H1 (cell line): ENCODE measurements around the gene FSD1L. TPM values are rescaled to one million over a fixed set of nuclear protein-coding genes. Genes with fewer than 3 reads are reported as not detected.
A peak's percentile ranks its signal among the peaks of the same experiment; 100 is the strongest.

Experiments used
- CTCF ChIA-PET: fragments of 300-600 bp; sonication (Branson Sonifier 250); formaldehyde crosslinking; loops from one replicate; lab custom pipeline; 2021; ENCODE audit not compliant: partially characterized antibody; lab: Charles Lee
- POLR2A ChIA-PET: fragments of 300-600 bp; sonication (Branson Sonifier 250); formaldehyde crosslinking; loops from one replicate; lab custom pipeline; 2021; ENCODE audit warnings: inconsistent platforms; ENCODE audit not compliant: partially characterized antibody; lab: Charles Lee
- DNase-seq, 2 experiments: peaks; one replicate each; pipeline versions ENCODE4 v3.0.0 to v3.0.0-alpha.2; 2010 to 2022; ENCODE audit warnings: low spot score in 2 of 2, low read depth in 1 of 2, mixed read lengths in 1 of 2
- FAIRE-seq: peaks from 2 replicates; lab custom pipeline; 2011; peaks lifted over from hg19 to GRCh38; lab: Jason Lieb, UNC
- H2AFZ ChIP-seq: 2 replicates; pipeline ENCODE4 v1.8.1; 2012; ENCODE audit warnings: low read length, inconsistent platforms
- H2AK5ac ChIP-seq: 2 replicates; pipeline ENCODE4 v1.6.1; 2013; ENCODE audit warnings: low read depth, low read length
- H2BK120ac ChIP-seq: replicated peaks from 2 replicates; pipeline ENCODE3; 2013; ENCODE audit warnings: low read depth, low read length, inconsistent platforms
- H2BK12ac ChIP-seq: 2 replicates; pipeline ENCODE4 v1.6.1; 2013; ENCODE audit warnings: low read depth, low read length
- H2BK15ac ChIP-seq: 2 replicates; pipeline ENCODE4 v1.6.1; 2013; ENCODE audit warnings: low read length
- H2BK20ac ChIP-seq: 2 replicates; pipeline ENCODE4 v1.6.1; 2013; ENCODE audit warnings: low read length
- H2BK5ac ChIP-seq: 2 replicates; pipeline ENCODE4 v1.6.1; 2013; ENCODE audit warnings: low read depth, low read length
- H3K14ac ChIP-seq: 2 replicates; pipeline ENCODE4 v1.6.1; 2013; ENCODE audit warnings: inconsistent platforms; ENCODE audit not compliant: insufficient read length
- H3K18ac ChIP-seq: 2 replicates; pipeline ENCODE4 v1.6.1; 2013; ENCODE audit warnings: low read length; ENCODE audit errors: extremely low read depth
- H3K23ac ChIP-seq: 2 replicates; pipeline ENCODE4 v1.6.1; 2013; ENCODE audit warnings: inconsistent platforms; ENCODE audit not compliant: insufficient read length
- H3K23me2 ChIP-seq: 2 replicates; pipeline ENCODE4 v1.6.1; 2013; ENCODE audit warnings: low read depth, low read length
- H3K27ac ChIP-seq: 2 replicates; pipeline ENCODE4 v1.6.1; 2011; ENCODE audit warnings: low read depth, low read length, inconsistent platforms
- H3K27me3 ChIP-seq, 4 experiments: replicated peaks in 1 of 4; 1 replicate in 1 of 4; 2 replicates in 3 of 4; pipeline versions ENCODE4 v1.6.1 to v1.8.1; 2011 to 2013; ENCODE audit warnings: low read length in 3 of 4, mild to moderate bottlenecking in 3 of 4, inconsistent platforms in 2 of 4, mixed read lengths in 2 of 4, moderate library complexity in 1 of 4; ENCODE audit not compliant: control insufficient read depth in 3 of 4, insufficient read depth in 3 of 4; ENCODE audit errors: extremely low read depth in 1 of 4
- H3K36me3 ChIP-seq, 4 experiments: 2 replicates each; pipeline versions ENCODE4 v1.6.1 to v1.8.1; 2011 to 2013; ENCODE audit warnings: mild to moderate bottlenecking in 4 of 4, low read length in 3 of 4, moderate library complexity in 2 of 4, control low read depth in 1 of 4, inconsistent platforms in 1 of 4; ENCODE audit not compliant: insufficient read depth in 4 of 4, control insufficient read depth in 2 of 4
- H3K4ac ChIP-seq: replicated peaks from 2 replicates; pipeline ENCODE3; 2013; ENCODE audit warnings: low read length, low read depth, mixed read lengths, inconsistent platforms; ENCODE audit not compliant: insufficient read length
- H3K4me1 ChIP-seq, 4 experiments: replicated peaks in 1 of 4; 1 replicate in 1 of 4; 2 replicates in 3 of 4; pipeline versions ENCODE4 v1.6.1 to v1.8.1; 2011 to 2013; ENCODE audit warnings: low read length in 3 of 4, inconsistent platforms in 2 of 4, mixed read lengths in 1 of 4; ENCODE audit not compliant: insufficient read depth in 4 of 4, control insufficient read depth in 3 of 4
- H3K4me2 ChIP-seq, 2 experiments: 2 replicates each; pipeline versions ENCODE4 v1.6.1 to v1.8.1; 2011 to 2013; ENCODE audit warnings: low read depth in 2 of 2, low read length in 2 of 2, control low read depth in 1 of 2, inconsistent platforms in 1 of 2, mild to moderate bottlenecking in 1 of 2; ENCODE audit not compliant: insufficient read depth in 1 of 2
- H3K4me3 ChIP-seq, 4 experiments: fragments of 200-600, 300-600 bp in 1 of 4; sonication (generic), shearing (Covaris generic), sonication (Bioruptor Twin) in 1 of 4; 2 replicates each; pipeline versions ENCODE4 v1.5.1 to v1.8.1; 2011 to 2016; ENCODE audit warnings: low read length in 4 of 4, low read depth in 3 of 4, control low read depth in 2 of 4, inconsistent platforms in 2 of 4, mild to moderate bottlenecking in 2 of 4, mixed read lengths in 1 of 4, moderate library complexity in 1 of 4; ENCODE audit not compliant: insufficient read depth in 2 of 4; ENCODE audit errors: extremely low read depth in 1 of 4
- H3K56ac ChIP-seq: replicated peaks from 2 replicates; pipeline ENCODE3; 2013; ENCODE audit warnings: low read depth, mild to moderate bottlenecking, mixed read lengths, low read length, inconsistent platforms; ENCODE audit not compliant: insufficient read length
- H3K79me1 ChIP-seq: 2 replicates; pipeline ENCODE4 v1.6.1; 2013; ENCODE audit warnings: low read depth, low read length, control low read depth
- H3K79me2 ChIP-seq, 2 experiments: 2 replicates each; pipeline versions ENCODE4 v1.6.1 to v1.8.1; 2012 to 2013; ENCODE audit warnings: low read length in 2 of 2, mild to moderate bottlenecking in 2 of 2, inconsistent platforms in 1 of 2; ENCODE audit not compliant: insufficient read depth in 2 of 2, control insufficient read depth in 1 of 2
- H3K9ac ChIP-seq, 4 experiments: replicated peaks in 1 of 4; 1 replicate in 1 of 4; 2 replicates in 3 of 4; pipeline versions ENCODE4 v1.6.1 to v1.8.1; 2011 to 2013; ENCODE audit warnings: low read depth in 3 of 4, low read length in 3 of 4, control low read depth in 2 of 4, mild to moderate bottlenecking in 2 of 4, moderate library complexity in 2 of 4, inconsistent platforms in 1 of 4; ENCODE audit errors: extremely low read depth in 1 of 4
- H3K9me3 ChIP-seq, 2 experiments: 2 replicates each; pipeline versions ENCODE4 v1.6.1 to v1.8.1; 2012 to 2013; ENCODE audit warnings: mild to moderate bottlenecking in 2 of 2, moderate library complexity in 2 of 2, control low read depth in 1 of 2, inconsistent platforms in 1 of 2, low read depth in 1 of 2, low read length in 1 of 2, mixed read lengths in 1 of 2; ENCODE audit not compliant: insufficient read depth in 2 of 2
- H4K20me1 ChIP-seq, 2 experiments: replicated peaks in 1 of 2; 2 replicates each; pipeline versions ENCODE3 to v1.8.1; 2011 to 2013; ENCODE audit warnings: inconsistent platforms in 2 of 2, low read length in 2 of 2, mild to moderate bottlenecking in 1 of 2; ENCODE audit not compliant: insufficient read depth in 2 of 2, control insufficient read depth in 1 of 2
- H4K5ac ChIP-seq: 2 replicates; pipeline ENCODE4 v1.6.1; 2013; ENCODE audit warnings: low read length, low read depth, mixed read lengths, inconsistent platforms; ENCODE audit not compliant: insufficient read length
- H4K8ac ChIP-seq: 2 replicates; pipeline ENCODE4 v1.8.0; 2013; ENCODE audit warnings: mild to moderate bottlenecking, moderate library complexity, low read length, inconsistent platforms; ENCODE audit not compliant: insufficient read depth; ENCODE audit errors: extremely low read depth
- H4K91ac ChIP-seq: replicated peaks from 2 replicates; pipeline ENCODE3; 2013; ENCODE audit warnings: low read length, mixed read lengths, inconsistent platforms; ENCODE audit not compliant: insufficient read length
- BACH1 ChIP-seq: IDR thresholded peaks from 2 replicates; pipeline ENCODE4 v1.6.1; 2012; ENCODE audit warnings: low read length, improper control_type of control experiment
- CBX5 ChIP-seq: fragments of 300-800, 300-1000 bp; sonication (generic); IDR thresholded peaks from 2 replicates; pipeline ENCODE4 v1.7.1; 2016; ENCODE audit warnings: antibody characterized with exemption, low read length, low read depth
- JUN ChIP-seq: IDR thresholded peaks from 2 replicates; pipeline ENCODE4 v1.6.1; 2011; ENCODE audit warnings: low read depth, mild to moderate bottlenecking, improper control_type of control experiment, low read length
- MAFK ChIP-seq: IDR thresholded peaks from 2 replicates; pipeline ENCODE4 v1.6.1; 2012; ENCODE audit warnings: low read depth, mild to moderate bottlenecking, improper control_type of control experiment, low read length
- MAX ChIP-seq: IDR thresholded peaks from 2 replicates; pipeline ENCODE4 v1.6.1; 2012; ENCODE audit warnings: inconsistent platforms
- POLR2A ChIP-seq, 2 experiments: IDR thresholded peaks; 1 replicate in 1 of 2; 2 replicates in 1 of 2; pipeline ENCODE4 v1.6.1; 2011; ENCODE audit warnings: low read depth in 2 of 2, low read length in 2 of 2, mild to moderate bottlenecking in 2 of 2; ENCODE audit errors: control extremely low read depth in 1 of 2
- SIN3A ChIP-seq, 2 experiments: IDR thresholded peaks in 1 of 2; conservative IDR thresholded peaks in 1 of 2; 2 replicates each; pipeline ENCODE4 v1.6.1; 2011 to 2012; ENCODE audit warnings: low read length in 2 of 2, improper control_type of control experiment in 1 of 2, low read depth in 1 of 2, mild to moderate bottlenecking in 1 of 2
- SP4 ChIP-seq: IDR thresholded peaks from 2 replicates; pipeline ENCODE4 v1.6.1; 2012; ENCODE audit warnings: low read length, inconsistent platforms
- TAF1 ChIP-seq: IDR thresholded peaks from 2 replicates; pipeline ENCODE4 v1.6.1; 2011; ENCODE audit warnings: mild to moderate bottlenecking, low read depth, low read length
- TBP ChIP-seq: IDR thresholded peaks from 2 replicates; pipeline ENCODE4 v1.6.1; 2011; ENCODE audit warnings: low read depth, low read length, improper control_type of control experiment
- TCF12 ChIP-seq: IDR thresholded peaks from 2 replicates; pipeline ENCODE4 v1.6.1; 2011; ENCODE audit warnings: low read depth, mild to moderate bottlenecking, low read length
- TEAD4 ChIP-seq: IDR thresholded peaks from 2 replicates; pipeline ENCODE4 v1.6.1; 2012; ENCODE audit warnings: low read depth, low read length, inconsistent platforms, mixed read lengths
- YY1 ChIP-seq: IDR thresholded peaks from 2 replicates; pipeline ENCODE4 v1.6.1; 2011; ENCODE audit warnings: low read depth, mild to moderate bottlenecking, low read length
- polyA plus RNA-seq, 7 experiments: library from polyadenylated mRNA; depleted of rRNA in 3 of 7; stranded (reverse) in 5 of 7; unstranded in 2 of 7; fragments of >200 nt in 5 of 7; fragments of 200-250 nt in 2 of 7; gene quantifications; 1 replicate in 5 of 7; 2 replicates in 1 of 7; 4 replicates in 1 of 7; pipeline versions ENCODE4 v1.2.1 to v1.2.3, GENCODE V29; 2011 to 2013; ENCODE audit warnings: missing spikeins in 2 of 7, mixed read lengths in 2 of 7
- total RNA-seq: library from RNA; stranded (reverse); fragmentation: NEBNext Ultra II Directional; extraction: Animal tissue kit (Norgen Biotek cat#: 25700); gene quantifications from 2 replicates; pipeline ENCODE4 v1.2.1, GENCODE V29; 2021

The FSD1L gene
- total and polyA plus RNA-seq, 2 of the 8 experiments (the other 6 are each of a cell fraction or from before 2014, with no cell fraction given): 0.91 to 4.8 TPM

- H3K4me3 ChIP-seq: no peak overlapping the region
- H3K79me2 ChIP-seq: no peaks in the 10 kb centered on the region
- H2BK12ac ChIP-seq: no peak overlapping the region
- no peak overlapping the region for H3K23ac ChIP-seq
- no peak overlapping the region for H3K18ac ChIP-seq
- no peaks in the 10 kb centered on the region for H3K79me1 ChIP-seq
- H2AK5ac ChIP-seq: no peak overlapping the region
- no peak for FAIRE-seq
- no peak overlapping the region for H3K56ac ChIP-seq
- H4K91ac ChIP-seq: no peak overlapping the region
- no peaks in the 10 kb centered on the region; a peak in 1 of 8 replicates for H3K36me3 ChIP-seq
- no peak overlapping the region for H4K5ac ChIP-seq
- H2BK20ac ChIP-seq: no peak overlapping the region
- H2BK120ac ChIP-seq: no peak overlapping the region
- H2BK15ac ChIP-seq: no peak overlapping the region
- no peak for TF ChIP-seq MAX
- no peak for TF ChIP-seq SP4
- no peak for TF ChIP-seq JUN
- TF ChIP-seq MAFK: peak; percentile 82
- no peak for TF ChIP-seq TBP
- TF ChIP-seq YY1: no peak
- TF ChIP-seq CBX5: no peak
- no peak for TF ChIP-seq POLR2A (IDR thresholded peaks at IDR 0.05; ENCODE audit: control extremely low read depth in 1 of 2, low read depth in 2 of 2, low read length in 2 of 2)
- TF ChIP-seq BACH1: peak; percentile 97
- TF ChIP-seq TCF12: no peak
- no peak for TF ChIP-seq TEAD4
- TF ChIP-seq TAF1: no peak
- no peak for TF ChIP-seq SIN3A (conservative IDR thresholded peaks at IDR 0.05 in 1 of 2, IDR thresholded peaks at IDR 0.05 in 1 of 2; ENCODE audit: low read depth in 1 of 2, low read length in 2 of 2)
- CTCF ChIA-PET: no interaction called here
- no peak overlapping the region for H3K9ac ChIP-seq
- H3K4ac ChIP-seq: no peak overlapping the region
- no peaks in the 10 kb centered on the region for H4K20me1 ChIP-seq
- POLR2A ChIA-PET: no interaction called here
- H4K8ac ChIP-seq: no peak overlapping the region
- H3K23me2 ChIP-seq: no peaks in the 10 kb centered on the region
- H3K9me3 ChIP-seq: no peaks in the 10 kb centered on the region
- H2AFZ ChIP-seq: no peak overlapping the region
- no peak overlapping the region for H3K14ac ChIP-seq
- DNase-seq: no peak
- peaks cover 0 to 2% (median 0%) of the 10 kb centered on the region in 4 experiments; a peak in 1 of 7 replicates for H3K4me1 ChIP-seq
- H3K27ac ChIP-seq: no peak overlapping the region
- H3K4me2 ChIP-seq: no peak overlapping the region
- no peak overlapping the region for H2BK5ac ChIP-seq
- H3K27me3 ChIP-seq: no peaks in the 10 kb centered on the region
Observed at GRCh38 chr9:105503881-105504280, 56.0 kb downstream of the FSD1L start.
